ENCODE results near the gene MBNL1.

DNA sequence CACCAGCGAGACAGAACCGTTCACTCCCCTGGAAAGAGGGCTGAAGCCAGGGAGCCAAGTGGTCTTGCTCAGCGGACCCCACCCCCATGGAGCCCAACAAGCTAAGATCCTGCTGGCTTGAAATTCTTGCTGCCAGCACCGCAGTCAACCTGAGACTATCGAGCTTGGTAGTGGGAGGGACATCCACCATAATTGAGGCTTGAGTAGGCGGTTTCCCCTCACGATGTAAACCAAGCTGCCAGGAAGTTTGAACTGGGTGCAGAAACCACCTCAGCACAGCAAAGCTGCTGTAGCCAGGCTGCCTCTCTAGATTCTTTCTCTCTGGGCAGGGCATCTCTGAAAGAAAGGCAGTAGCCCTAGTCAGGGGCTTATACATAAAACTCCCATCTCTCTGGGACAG lies 151.0 kb downstream of the MBNL1 start:
- TF ChIP-seq, protein P1, sequence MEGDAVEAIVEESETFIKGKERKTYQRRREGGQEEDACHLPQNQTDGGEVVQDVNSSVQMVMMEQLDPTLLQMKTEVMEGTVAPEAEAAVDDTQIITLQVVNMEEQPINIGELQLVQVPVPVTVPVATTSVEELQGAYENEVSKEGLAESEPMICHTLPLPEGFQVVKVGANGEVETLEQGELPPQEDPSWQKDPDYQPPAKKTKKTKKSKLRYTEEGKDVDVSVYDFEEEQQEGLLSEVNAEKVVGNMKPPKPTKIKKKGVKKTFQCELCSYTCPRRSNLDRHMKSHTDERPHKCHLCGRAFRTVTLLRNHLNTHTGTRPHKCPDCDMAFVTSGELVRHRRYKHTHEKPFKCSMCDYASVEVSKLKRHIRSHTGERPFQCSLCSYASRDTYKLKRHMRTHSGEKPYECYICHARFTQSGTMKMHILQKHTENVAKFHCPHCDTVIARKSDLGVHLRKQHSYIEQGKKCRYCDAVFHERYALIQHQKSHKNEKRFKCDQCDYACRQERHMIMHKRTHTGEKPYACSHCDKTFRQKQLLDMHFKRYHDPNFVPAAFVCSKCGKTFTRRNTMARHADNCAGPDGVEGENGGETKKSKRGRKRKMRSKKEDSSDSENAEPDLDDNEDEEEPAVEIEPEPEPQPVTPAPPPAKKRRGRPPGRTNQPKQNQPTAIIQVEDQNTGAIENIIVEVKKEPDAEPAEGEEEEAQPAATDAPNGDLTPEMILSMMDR (IDR thresholded peaks at IDR 0.05): no peak
- TF ChIP-seq POLR2A (IDR thresholded peaks at IDR 0.05) (no peak), POLR2AphosphoS5 (IDR thresholded peaks at IDR 0.05; ENCODE audit: insufficient read depth in 1 of 2, low read depth in 1 of 2) (no peak)

All from vagina (tissue), 2 donors.